ENCODE results near the gene DSCAML1.

The DSCAML1 gene

DNA sequence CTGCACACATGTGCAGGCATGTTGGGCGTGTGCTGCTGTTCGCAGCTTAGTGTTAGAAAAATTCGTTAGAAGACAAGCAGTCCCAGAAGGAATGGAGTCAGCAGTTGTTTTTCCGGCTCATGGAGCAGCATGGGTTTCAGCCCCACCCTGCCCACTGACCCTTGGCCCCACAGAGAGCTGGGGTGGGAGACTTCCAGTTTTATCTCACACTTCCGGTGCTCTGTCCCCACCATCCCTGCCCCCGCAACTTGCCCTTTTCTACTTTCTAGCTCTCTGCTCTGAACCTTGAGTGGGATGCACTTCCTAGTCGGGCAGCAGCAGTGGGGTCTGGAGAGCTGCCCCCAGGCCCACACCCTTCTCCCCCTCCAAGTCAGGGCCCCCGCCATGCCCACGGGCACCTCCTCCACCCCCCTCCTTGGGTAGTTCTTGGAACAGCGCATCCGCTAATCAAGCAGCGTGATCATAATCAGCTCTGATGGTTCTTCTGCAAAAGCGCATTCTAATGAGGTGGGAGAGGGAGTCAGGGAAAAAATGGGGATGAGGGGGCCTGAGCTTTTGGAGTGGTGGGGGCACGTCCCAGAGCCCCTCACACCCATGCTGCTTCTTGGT is 285.0 kb downstream of the DSCAML1 start:
- no peak for DNase-seq

DNA sequence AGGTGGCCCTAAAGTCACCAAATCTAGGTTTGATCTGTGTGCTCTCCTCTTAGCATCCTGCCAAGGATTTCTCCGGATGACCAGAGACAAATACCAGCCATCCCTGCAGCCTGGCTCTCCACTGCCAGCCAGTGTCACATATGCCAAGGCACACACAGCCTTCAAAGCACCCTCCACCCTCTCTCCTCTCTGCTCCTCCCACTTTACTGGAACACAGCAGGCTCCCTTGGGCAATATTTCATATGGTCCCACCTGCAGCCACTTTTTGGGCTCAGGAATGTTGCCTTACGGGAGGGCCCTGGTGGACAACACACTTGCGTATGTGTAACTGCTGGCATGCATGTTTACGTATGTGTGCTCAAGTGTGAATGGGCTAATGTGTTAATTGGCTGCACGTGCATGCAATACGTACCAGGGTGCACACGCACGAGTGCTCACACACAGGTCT is 285.5 kb downstream of the DSCAML1 start:
- DNase-seq = peak in 1 of 2 experiments; percentile 43

DNA sequence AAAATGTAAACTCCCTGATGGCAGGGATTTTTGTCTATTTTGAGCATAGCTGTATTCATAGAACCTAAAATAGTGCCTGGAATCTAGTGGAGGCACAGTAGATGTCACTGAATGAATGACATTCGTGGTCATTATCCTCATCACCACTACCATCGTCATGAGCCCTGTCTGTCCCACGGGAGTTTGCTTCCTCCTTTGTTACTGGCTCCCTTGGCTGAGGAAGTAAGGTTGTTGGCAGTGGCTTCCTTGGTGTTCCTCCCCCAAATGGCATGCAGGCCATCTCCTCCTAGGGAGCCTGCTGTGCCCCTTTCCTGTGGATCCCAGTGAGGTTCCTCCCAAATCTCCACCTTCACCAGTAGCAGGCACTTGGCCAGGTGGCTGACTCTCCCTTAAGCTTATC is 286.4 kb downstream of the DSCAML1 start:
- no peak for DNase-seq

DNA sequence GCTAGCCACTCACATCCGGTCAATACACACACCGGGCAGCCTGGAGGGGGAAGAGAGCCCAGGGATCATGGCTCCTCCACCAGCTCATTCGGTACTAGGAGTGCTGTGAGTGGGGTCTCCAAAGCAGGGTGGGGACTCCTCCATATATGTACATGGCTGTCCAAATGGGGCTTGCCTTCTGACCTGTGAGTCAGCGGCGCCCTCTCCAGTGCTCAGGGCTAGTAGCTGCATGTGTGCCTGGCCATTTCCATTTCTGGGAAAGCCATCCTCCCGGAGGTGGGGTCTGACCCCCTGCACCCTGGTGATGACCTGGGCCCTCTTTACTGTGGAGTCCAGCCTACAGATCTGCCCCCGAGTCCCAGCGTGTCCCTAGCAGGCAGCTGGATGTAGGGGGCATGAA is 287.5 kb downstream of the DSCAML1 start:
- DNase-seq = no peak

DNA sequence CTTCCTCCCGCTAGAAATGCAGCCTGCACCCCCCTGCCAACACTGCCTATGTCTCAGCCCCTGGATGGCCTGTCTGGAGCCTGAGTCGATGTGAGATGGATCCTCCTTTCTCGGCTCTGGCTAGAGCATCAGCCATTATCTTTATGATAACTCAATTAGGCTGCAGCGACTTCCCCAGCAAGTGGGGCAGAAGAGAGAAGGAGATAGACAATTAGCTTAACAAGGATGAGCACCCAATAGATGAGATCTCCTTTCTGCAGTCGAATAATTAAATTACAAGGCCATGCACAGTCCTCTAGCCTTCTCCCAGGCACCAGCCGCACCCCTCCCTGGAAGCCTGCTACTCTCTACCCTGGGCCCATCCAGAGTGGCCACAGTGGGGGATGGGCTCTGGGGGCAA is 290.0 kb downstream of the DSCAML1 start:
- no peak for DNase-seq

DNA sequence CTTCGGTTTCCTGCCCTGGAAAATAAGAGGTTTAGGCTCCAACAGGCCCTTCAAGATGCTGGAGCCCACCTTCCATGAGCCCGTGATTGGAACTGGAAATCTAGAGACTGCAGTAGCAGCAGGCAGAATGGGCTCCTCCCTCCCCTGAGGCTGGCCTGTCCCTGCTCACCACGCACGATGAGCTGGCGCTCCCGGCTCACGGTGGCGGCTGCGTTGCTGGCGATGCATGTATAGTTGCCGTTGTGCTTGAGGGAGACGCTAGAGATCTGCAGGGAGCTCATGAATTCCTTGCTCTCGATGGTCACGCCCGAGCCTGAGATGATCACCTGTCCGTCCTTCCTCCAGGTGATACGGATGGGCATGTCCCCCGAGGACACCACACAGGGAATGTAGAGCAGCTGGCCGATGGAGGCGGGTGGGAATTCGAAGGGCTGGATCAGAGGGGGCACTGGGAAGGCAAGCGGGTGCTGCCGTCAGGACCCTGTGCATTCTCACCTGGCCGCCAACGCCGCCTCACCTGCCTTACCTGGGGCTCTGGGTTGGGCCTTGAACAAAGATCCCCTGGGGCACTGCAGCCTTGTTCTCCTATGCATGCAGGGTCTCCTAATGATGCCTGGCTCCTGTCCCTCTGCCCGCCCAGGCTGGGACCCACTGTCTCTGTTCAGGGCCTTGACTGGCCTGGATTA is 291.6 kb downstream of the DSCAML1 start:
- DNase-seq = no peak

DNA sequence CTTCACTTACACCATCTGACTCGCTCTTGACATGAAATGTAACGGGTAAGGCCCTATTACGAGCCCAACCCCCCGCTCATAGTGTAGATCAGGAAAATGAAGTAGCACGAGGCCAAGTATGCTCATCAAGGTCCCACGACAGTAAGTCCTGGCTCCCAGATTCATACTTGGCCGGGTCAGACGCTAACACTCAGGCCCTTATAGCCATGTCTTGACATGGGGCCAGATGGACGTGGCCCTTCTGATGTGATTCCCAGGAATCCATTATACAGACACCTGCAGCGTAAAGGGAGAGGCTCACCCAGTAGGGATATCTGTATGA is 294.3 kb downstream of the DSCAML1 start:
- DNase-seq = no peak

DNA sequence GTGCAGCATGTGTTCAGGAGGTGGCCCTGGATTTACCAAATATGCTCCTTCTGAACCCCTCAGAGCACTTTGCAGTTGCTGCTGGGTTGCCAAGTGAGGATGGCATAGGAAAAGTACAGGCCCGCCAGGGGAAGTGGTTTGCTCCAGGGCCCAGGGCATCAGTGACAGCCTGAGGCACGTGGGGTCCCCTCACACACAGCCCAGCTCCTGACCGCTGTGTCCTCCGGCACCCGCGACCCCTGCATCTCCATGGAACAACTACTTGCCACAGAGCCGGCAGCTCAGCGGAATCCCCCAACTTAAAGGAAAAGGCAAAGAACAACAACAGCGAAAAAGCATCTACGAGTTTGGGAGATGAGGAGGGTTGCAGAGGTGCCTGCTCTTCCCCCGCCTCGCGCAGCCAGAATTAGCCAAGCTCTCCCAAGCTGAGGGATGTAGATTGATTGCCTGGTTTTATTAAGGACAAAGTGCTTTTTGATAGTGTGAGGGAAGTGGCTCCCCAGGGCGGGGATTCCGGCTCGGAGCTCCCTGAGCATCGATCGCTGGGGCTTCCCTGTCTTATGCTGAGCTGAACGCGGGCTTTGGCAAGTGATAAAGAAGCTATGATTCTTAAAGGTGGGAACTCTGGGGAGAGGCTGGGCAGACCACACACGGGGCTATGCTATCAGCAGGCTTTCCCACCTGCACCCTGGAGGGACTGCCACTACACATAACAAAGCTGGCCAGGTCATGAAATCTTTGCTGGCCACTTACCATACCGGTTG is 294.8 kb downstream of the DSCAML1 start:
- DNase-seq = no peak

DNA sequence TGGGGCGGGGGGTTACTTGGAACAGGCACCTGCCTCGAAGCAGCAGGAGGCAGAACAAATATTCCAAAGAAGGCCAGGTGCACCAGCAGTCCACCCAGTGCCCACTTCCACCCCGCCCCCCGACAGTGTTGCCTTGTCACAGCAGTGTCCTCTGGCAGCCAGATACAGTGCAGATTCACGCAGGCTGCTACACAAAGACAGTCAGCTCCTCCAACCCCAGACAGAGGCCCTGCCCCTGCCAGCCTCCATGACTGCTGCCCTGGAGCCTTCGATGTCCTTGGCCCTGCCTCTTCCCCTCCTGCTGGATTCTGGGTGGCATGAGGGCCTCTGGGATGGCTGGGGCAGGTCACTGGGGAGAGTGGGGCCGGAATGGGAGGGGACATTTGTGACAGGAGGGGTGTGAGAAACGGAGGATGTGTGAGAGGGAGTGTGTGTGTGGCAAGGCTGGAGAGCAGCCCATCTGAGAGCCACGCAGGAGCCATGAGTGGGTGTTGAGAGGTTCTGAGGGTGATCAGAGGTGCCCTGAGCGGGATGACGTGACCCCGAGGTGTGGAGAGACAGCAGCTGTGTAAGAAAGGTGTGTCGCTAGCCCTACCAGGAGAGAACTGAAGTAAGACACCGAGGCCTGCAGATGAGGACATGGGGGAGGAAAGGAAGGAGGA is 295.6 kb downstream of the DSCAML1 start:
- no peak for DNase-seq

DNA sequence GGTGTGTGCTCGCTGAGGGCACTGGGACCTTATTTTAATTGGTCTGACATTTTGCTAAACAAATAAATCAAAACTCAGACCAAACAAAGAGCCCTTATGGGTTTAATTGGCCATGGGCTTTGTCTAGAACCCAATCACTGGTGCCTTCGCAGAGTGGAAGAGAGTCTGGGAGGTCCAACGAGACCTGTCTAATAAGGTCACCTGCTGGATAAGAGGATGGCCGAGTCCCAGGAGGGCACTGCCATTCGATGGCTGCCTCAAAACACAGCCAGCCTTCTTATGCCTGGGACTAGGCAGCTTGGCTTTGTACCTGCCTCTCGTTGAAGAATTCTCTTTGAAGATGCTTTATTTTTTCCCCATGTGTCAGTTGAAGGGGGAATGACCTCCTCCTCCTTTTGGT is 298.2 kb downstream of the DSCAML1 start:
- no peak for DNase-seq

DNA sequence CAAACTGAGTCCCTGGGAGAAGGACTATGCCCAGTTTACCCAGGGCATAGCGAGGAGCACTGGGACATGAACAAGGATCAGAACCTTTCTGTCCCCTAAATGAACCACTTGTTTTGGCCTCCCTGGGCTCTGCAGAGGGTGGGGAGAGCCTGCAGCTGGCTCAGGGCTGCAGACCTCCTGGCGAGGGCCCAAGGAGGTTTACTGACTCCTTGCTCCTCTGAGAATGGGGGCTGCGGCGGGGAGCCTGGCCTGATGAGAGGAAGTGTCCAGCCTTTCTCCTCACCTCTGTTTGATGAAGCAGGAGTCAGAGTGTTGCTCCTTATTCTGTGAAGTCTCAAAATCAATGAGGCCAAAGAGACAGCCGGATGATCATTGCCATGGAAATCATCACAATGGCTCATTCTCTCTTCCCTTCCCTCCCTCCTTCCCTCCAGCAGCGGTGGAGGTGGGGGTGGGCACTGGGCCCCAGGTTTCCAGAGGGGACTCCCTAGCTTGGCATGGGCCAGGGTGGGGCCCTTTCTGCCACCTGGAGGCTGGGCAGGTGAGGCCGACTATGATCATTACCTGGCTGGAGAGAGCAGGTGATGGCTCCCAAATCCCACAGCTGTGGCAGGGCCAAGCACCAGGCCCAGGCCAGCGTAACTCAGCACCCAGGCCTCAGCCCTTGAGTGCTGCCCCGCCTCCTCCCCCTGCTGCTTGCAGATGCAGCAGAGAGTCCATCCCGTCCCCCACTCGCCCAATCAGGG is 299.6 kb downstream of the DSCAML1 start:
- no peak for DNase-seq

DNA sequence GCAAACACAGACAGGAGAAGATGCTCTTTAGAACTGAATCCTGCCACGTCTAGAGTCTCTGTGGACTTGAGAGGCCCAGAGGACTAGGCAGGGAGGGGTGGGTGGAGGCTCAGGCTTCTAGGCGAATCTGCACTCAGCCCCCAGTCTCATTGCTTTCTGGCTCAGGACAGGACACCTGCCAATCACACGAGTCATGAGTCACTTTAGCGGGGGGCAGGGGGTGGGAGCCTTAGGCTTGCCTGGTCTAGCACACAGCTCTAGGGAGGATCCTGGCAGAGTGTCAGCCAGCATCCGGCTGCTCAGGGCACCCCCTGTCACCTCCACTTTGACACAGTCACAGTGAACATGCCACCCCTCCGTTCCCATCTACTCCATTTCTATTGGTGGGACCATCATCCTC is 301.7 kb downstream of the DSCAML1 start:
- DNase-seq = no peak

DNA sequence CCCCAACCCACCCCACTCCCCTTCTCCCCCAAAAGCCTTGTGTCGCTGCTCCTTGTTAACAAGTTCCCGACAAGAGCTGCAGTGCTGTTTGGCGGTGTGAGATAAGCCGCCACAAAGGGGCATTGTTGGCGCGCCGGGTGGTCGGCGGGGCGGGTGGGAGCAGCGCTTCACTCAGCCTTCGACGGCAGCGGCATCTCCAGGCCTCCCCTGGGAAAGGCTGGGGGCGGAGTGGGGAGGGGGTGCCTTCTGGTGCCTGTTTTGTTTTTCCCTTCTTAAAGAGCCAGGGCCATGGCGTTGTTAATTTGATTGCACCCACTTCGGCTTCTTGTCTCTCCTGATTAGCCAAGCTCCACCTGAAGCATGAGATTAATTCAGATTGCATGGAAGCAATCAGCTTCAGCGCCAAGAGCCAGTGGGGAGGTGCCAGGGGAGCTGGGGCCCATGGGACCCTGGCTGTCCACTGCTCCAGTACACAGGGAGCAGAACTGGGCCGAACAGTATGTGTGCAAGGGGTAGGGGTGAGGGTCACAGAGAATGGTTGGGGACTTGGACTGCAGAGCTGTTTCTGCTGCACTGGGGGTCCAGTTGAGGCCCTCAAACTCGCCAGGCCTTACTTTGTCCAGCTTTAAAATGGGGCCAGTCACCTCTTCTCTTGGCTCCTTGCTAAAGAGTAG is 304.3 kb downstream of the DSCAML1 start:
- DNase-seq = no peak

DNA sequence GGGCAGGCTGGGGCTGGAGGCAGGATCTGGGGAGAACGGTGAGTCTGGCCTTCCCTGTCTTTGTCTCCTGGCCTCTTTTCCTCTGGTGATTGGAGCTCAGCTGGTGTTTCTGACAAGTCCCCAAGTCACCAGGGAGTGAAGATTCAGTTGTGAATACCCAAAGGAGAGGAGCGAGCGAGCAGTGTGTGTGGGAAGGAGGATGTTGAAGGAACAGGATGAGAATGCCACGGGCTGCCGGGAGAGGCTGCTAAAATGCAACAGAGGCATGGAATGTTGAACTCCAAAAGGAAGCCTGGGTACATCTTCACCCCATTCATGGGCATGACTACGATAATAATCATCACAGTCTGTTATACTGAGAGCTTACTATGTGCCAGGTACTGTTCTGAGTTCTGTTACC is 306.1 kb downstream of the DSCAML1 start:
- DNase-seq = no peak

DNA sequence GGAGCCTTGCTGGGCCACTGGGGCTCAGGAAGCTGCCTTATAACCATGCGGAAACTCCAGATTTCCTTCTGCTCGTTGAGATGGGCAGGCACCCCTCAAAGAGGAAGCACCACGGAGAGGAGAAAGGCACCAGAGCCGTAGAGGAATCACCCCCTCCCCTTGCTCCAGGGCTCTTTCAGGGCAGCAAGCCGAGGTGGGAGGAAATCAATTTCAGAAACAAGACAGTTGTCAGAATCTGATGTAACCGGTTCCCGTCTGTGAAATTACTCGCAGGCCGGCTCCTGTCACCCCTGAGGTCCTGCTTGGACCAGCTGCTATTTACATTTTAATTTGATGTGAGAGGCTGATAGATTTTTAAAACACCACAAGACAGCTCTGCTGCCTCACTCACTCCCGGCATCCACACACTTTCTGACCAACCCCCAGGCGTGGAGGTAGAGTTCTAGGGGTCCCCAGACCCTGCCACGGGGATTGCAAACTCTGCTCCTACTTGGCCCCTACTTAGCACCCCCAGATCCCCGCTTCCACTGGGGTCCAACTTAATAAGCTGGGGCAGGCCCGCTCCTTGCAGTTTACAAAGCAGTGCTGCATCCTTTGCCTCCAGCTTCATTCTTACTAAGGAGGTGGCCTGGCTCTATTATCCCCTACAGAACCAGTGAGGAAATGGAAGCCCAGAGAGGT is 306.9 kb downstream of the DSCAML1 start:
- DNase-seq = no peak

DNA sequence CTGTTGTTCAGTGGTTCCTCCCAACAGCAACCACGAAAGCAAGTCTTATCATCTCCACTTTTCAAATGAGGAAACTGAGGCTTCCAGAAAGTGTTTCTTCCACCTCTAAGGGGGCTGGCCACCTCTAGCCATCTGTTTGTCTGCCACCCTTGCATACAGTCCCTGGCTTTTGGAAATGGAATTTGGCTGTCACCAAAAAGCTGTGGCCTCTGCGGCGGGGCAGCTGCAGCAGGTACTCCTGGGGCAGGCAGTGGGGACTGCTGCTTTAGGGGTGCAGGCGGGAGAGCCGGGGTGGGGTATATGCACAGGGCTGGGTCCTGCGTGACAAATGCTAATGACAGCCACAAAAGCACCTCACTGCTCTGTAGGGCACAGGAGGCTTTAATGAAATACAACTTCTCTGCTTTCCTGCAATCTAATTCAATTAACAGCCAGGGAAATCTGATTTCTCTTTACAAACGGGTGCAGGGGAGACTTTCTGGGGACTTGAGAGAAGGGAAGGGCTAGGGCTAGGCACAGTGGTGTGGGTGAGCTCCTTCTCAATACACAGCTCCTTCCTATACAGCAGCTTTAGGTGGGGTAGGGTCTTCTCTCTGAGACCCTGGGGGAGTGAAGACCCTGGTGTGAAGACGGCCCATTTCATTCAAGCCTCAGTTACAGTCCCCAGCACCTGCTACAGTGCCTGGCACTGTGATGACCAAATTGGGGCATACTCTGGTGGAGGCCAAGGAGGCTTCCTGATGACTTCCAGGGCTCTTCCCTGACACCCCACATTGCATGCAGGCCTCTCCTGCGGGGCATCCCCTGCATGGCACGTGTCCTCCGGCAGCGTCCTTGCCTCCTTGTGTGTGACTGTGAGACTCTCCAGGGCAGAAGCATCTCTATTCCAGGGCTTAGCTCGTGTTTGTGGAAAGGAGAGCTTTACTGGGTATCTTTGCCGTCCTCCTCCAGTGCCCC is 307.7 kb downstream of the DSCAML1 start:
- DNase-seq = no peak

DNA sequence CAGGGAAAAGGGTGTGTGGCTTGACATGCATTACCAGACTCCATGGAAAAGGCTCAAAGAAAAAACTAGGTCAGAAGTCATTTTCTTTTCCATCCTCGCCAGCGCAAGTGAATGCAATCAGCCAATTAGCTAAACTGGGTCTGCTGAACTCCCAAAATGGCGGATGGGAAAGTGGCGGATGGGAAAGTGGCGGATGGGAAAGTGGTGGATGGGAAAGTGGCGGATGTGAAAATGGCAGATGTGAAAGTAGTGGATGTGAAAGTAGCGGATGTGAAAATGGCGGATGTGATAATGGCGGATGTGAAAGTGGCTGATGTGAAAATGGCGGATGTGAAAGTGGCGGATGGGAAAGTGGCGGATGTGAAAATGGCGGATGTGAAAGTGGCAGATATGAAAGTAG is 311.0 kb downstream of the DSCAML1 start:
- no peak for DNase-seq

DNA sequence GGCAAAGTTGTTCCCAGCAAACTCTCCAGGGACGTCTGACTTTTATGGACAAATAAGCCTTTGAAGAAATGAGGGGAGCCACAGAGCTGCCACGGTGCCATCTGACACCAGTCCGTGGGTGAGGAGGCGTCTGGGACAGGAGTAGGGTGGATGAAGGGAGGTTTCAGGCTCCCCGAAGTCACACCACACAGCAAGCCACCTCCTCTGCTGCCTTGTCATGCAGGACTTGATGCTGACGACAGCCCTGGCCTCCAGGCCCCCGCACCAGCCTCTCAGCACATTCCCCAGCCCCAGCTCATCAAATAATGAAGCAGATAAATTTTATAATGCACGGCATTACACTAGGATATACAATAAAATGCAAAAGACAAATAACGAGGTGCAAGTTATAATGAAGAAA is 312.9 kb downstream of the DSCAML1 start:
- no peak for DNase-seq

DNA sequence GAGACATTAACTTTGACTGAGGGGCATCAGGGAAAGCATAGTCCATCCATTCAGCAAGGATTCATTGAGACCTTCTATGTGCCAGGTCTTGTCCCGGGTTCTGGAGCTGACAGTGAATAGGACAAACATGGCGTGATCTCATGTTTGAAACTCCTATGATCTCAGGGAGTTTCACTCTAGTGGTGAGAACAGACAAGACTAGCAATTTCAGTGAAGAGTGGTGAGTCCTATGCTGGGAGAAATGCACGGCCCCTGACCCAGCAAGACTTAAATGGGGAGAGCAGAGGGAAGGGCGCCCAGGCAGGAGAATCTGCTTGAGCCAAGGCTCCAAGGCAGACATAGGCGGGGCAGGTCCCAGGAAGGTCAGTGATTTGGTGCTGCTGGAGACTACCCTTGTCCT is 313.6 kb downstream of the DSCAML1 start:
- DNase-seq = no peak

DNA sequence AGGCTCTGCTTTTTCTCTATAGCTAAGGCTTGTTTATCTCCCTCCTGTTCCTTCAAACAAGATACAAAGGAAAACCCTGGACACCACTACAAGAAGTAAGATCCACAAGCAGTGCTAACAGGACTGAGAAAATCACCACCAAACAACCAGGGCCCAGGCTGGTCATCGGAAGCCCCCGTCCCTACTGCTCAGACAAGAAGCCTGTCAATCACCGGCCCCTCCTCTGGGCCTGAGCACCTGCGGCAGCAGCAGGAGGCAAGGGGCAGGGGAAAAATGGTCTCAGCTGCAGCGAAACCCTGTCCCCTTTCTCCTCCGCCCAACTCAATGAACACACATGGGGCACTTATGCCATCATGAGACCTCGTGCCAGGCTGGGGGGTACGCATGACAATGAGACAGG is 314.1 kb downstream of the DSCAML1 start:
- DNase-seq = no peak

DNA sequence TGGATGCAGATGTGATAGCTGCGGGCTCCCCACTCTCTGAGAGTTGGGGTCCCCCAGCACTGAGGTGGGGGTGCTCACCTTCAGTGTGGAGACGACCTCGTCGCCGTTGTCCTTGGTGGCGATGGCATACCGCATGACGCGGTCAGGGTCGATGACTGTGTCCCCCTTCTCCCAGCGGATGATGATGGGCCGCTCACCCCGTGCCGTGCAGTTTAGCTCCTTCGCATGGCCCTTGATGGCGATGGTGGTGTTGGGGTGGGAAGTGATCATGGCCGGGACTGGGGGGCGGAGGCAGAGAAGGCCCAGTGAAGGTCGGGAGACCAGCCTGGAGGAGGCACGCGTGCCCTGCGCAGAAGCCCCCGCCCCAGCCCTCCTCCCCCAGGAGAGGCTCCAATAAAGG is 315.1 kb downstream of the DSCAML1 start:
- DNase-seq = no peak
